ENCODE results near the gene ANKRD17. TPM values are rescaled to one million over a fixed set of nuclear protein-coding genes. Genes with fewer than 3 reads are reported as not detected.

The ANKRD17 gene
- total RNA-seq, 1 donor from 2014 or later = 60.8 TPM

DNA sequence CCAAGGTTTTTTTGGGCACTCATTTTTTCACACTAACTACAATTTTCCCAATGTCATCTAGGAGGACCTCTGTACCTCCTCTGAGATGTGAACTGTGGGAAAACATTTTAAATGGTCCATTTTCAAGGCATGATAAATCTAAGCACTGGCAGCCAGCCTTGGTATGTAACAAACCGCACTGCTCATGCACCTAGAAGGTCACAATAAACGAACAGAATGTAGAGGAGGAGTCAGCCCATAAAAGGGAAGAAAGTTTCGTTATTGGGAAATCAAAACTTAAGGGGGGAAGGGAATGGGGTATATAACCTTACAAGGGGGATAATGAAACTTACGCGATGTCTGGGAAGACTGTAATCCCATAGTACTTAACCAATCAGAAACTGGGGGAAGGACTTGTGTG lies 205.5 kb downstream of the ANKRD17 start:
- no peak for DNase-seq (ENCODE audit: low spot score)

DNA sequence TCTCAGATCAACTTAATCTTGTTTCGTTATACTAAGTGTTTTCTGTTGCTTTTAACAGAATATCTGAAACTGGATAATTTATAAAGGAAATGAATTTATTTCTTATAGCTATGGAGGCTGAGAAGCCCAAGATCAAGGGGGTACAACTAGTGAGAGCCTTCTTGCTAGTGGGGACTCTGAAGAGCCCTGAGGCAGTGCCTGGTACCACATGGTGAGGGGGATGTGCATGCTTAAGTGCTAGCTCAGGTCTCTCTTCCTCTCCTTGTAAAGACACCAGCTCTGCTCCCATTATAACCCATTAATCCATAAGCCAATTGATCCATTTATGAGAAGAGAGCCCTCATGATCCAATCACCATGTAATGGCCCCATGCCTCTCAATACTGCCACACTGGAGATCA lies 207.0 kb downstream of the ANKRD17 start:
- no peak for DNase-seq (ENCODE audit: low spot score)

DNA sequence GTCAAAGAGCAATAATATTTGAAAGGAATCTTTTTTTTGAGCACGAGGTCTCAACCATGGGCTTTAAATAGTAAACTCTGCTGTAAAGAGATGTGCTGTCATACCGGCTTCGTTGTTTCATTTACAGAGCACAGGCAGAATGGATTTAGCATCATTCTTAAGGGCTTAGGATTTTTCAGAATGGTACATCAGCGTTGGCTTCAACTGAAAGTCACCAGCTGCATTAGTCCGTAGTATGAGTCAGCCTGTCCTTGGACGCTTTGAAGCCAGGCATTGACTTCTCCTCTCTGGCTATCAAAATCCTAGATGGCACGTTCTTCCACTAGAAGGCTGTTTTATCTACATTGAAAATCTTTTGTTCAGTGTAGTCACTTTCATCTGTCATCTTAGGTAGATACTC lies 212.7 kb downstream of the ANKRD17 start:
- DNase-seq (ENCODE audit: low spot score) = no peak

DNA sequence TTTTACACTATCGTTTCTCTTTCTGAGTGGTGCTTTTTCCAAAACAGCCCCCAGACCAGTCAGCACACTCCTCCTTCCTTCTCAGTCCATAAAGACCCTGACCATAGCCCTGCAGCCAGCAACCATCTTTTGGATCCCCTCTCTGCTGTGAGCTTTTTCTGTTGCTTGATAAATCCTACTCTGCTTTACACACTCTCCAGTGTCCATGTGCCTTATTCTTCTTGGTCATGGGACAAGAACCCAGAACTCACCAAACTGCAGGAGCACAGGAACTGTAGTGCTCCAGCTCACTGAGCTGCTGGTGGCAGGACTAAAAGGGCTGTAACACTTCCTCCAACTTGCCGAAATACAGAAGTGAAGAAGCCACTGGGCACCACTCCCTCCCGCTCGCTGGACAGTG lies 221.5 kb downstream of the ANKRD17 start:
- DNase-seq (ENCODE audit: low spot score) = no peak

DNA sequence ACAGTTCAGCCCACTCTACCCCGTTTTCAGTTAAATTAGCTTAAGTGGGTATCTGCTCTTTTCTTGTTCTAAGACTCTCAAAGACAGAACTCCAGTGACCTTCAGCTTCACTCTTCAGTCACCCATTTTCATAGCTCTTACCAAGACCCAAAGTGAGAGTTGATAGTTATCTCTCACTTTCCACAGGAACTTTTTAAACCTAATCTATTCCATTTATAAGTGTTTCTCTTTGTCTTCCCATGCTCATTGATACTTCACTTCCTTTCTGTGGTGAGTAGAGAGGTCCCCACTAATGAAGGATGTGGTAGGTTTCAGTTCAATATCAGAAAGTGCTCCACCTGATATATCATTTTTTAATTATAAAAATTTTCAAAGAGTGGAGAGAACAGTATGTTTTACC lies 222.5 kb downstream of the ANKRD17 start:
- no peak for DNase-seq (ENCODE audit: low spot score)

DNA sequence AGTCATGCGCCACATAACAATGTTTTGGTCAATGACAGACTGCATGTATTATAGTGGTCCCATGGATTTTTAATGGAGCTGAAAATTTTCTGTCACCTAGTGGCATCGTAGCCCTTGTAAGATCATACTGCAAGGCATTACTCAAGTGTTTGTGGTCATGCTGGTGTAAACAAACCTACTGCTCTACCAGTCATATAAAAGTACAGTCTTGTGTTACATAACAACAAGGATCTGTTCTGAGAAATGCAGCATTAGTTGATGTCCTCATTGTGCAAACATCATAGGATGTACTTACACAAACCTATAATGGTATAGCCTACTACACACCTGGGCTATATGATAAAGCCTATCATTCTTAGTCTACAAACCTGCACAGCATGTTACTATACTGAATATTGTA lies 223.7 kb downstream of the ANKRD17 start:
- DNase-seq (ENCODE audit: low spot score) = no peak

DNA sequence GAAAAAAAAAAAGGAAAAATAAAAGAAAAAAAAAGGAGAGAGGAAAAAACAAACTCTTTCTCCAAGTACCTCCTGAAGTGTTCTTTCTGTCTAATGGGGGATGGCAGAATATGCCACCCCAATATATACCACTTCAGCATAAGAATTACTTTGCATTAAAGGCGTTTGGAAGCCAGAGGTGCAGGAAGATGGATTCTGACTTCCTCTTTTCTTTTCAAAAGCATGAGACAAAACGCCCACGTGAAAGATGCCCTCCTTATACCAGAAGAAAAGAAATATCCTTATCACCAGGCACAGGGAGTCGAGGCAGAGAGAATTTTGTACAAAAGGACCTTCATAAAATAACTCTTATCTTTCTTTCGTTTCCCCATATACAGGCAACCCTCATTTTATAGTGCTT lies 230.0 kb downstream of the ANKRD17 start:
- no peak for DNase-seq (ENCODE audit: low spot score)

Other genes starting within 250 kb of the ANKRD17 start
- gene COX18, start 189.1 kb downstream of the ANKRD17 start, total RNA-seq = 13.8 TPM
- gene ALB, start 145.5 kb upstream of the ANKRD17 start, total RNA-seq = 83.2 TPM
- gene AFP, start 177.4 kb upstream of the ANKRD17 start, total RNA-seq = 2.4 TPM
- gene AFM, start 222.9 kb upstream of the ANKRD17 start, total RNA-seq = 0.35 TPM

All from mucosa of gallbladder (tissue), 1 donor.